SH-SY5Y (cell line): ENCODE results near the gene CDH11.

Experiments
- GATA2 ChIP-seq: IDR thresholded peaks from 2 replicates; pipeline ENCODE4 v1.6.1; 2011; ENCODE audit warnings: mild to moderate bottlenecking, low read depth, low read length
- GATA3 ChIP-seq: IDR thresholded peaks from 2 replicates; pipeline ENCODE4 v1.6.1; 2011; ENCODE audit warnings: low read depth, mild to moderate bottlenecking, low read length, moderate library complexity

DNA sequence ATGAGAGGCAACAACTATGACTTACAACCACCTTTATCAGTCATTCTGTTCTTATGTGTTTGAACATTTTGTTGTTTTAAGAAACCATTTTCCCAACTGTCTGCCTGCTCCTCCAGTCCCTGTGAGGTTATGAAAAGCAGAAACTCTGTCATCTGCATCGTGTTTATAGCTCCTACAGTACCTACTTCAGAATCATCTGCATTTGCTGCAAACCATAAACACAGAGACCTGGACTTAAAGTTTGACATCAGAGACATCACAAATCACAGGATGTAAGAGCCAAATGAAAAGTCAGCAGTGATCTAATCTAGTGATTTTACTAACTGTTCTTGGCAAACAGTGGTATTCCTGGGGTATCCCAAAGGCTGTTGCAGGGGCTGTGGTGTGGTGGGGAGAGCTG is 55.2 kb downstream of the CDH11 start:
- TF ChIP-seq GATA3 (no peak), GATA2 (no peak)
